HL-60 (cell line): ENCODE data around the gene TRMT112.

Experiments
- GABPA ChIP-seq: IDR thresholded peaks from 2 replicates; pipeline ENCODE4 v1.6.1; 2012; ENCODE audit warnings: low read depth
- POLR2AphosphoS5 ChIP-seq: IDR thresholded peaks from 2 replicates; pipeline ENCODE4 v1.6.1; 2012; ENCODE audit warnings: low read depth
- SPI1 ChIP-seq: IDR thresholded peaks from 2 replicates; pipeline ENCODE4 v1.6.1; 2012; ENCODE audit warnings: low read depth, mild to moderate bottlenecking, borderline replicate concordance
- TF ChIP-seq, protein P1 (sequence below): IDR thresholded peaks from one replicate; pipeline ENCODE4 v1.5.1; 2011; ENCODE audit warnings: low read length, control low read depth, inconsistent platforms; ENCODE audit not compliant: insufficient read depth

DNA sequence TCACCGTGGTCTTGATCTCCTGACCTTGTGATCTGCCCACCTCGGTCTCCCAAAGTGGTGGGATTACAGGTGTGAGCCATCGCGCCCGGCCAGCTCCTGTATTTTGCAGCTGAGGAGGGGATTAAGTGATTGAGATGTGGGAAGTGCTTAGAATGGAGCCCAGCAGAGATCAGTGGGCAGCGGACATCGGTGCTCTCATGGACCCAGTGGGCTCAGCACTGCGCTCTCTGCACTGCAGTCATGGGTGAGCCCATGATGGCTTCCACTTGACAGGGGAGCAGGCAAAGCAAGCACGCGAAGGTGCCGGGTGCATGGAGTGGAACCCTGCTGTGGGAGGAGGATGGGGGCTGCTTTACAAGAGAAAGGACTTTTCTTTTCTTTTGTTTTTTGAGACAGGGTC lies 13.5 kb upstream of the TRMT112 start:
- TF ChIP-seq, protein P1, sequence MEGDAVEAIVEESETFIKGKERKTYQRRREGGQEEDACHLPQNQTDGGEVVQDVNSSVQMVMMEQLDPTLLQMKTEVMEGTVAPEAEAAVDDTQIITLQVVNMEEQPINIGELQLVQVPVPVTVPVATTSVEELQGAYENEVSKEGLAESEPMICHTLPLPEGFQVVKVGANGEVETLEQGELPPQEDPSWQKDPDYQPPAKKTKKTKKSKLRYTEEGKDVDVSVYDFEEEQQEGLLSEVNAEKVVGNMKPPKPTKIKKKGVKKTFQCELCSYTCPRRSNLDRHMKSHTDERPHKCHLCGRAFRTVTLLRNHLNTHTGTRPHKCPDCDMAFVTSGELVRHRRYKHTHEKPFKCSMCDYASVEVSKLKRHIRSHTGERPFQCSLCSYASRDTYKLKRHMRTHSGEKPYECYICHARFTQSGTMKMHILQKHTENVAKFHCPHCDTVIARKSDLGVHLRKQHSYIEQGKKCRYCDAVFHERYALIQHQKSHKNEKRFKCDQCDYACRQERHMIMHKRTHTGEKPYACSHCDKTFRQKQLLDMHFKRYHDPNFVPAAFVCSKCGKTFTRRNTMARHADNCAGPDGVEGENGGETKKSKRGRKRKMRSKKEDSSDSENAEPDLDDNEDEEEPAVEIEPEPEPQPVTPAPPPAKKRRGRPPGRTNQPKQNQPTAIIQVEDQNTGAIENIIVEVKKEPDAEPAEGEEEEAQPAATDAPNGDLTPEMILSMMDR: no peak
- TF ChIP-seq POLR2AphosphoS5 (no peak), GABPA (no peak), SPI1 (no peak)
